Suppressor macrophage treated with lipopolysaccharide for 4 hours (primary cell): ENCODE data around the gene S100A3.

Experiments
- DNase-seq: peaks from one replicate; pipeline ENCODE4 v3.0.0-alpha.2; 2020

S100A3 gene

DNA sequence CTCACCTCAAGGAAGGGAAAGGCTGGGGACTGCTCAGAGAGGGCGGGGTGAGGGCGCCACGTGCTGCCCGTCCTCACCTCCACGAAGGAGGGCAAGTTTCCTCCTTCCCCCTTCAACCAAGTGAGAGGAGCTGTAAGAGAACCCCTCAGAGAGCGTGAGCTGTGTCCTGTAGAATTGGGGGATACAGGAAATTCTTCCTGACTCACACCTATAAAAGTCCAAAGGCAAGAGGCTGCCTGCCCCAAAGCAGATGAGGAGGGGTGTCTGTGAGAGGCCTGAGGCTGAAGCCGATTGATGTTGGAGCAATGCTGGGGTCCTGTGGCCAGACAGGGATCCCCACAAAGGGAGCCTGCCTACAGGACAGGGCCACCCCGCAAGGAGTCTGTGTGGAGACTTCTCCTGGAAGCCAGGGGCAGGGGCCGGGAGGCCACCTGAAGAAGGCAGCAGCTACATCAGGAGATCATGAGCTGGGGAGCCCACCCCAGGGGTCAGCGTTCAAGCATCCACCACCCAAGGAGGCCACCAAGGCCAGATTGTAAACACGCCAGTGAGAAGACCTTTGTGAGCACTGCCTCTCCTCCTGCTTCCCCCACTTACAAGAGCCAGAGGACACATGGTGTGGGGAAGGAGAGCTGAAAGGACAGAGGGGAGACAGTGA is 41.0 kb downstream of the S100A3 start:
- DNase-seq = no peak

DNA sequence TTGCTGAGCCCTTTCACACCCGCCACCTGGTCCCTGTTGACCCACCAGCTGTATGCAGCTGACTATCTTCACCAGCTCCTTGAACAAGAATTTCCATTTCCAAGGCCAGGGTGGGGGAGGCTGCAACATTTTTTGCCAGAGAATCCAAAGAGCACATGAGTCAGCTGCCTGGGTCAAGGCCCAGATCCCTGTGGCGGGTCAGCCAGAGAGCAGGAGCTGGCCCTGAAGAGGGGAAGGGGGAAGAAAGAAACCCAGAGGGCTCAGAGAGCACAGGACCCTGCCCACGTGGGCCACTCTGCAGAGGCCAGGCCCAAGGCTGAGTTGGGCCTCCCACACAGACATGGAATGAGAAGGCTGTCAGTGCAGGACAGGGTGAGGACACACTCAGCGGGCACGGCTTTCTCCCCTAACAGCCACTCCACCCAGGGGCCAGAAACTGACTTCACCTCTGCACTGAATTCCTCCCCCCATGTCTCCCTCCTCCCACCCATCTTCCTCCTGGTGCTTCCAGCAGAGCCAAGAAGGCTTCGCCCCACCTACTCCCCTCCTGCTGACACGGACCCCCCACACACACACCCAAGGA is 42.1 kb downstream of the S100A3 start:
- DNase-seq = no peak

GRCh38 chr1:153506386-153506785 is 42.7 kb downstream of the S100A3 start:
- no peak for DNase-seq

- DNase-seq = no peak
Observed at GRCh38 chr1:153505576-153505975, 43.5 kb downstream of the S100A3 start.

DNA sequence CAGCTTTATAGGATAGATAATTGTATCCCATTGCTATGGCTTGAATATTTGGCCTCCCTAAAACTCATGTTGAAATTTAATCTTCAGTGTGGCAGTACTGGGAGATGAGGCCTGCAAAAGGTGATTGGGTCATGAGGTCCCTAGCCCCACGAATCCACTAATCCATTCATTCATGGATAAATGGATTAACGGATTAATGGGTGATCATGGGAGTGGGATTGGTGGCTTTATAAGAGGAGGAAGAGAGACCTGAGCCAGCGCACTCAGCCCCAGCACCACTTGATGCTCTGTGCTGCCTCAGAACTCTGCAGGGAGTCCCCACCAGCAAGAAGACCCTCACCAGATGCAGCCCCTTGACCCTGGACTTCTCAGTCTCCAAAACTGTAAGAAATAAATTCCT is 45.3 kb downstream of the S100A3 start:
- no peak for DNase-seq

GRCh38 chr1:153498746-153499145 is 50.3 kb downstream of the S100A3 start:
- DNase-seq = no peak
